Gastrocnemius medialis (tissue), 4 donors: ENCODE results near the gene TNIK. TPM values are rescaled to one million over a fixed set of nuclear protein-coding genes. Genes with fewer than 3 reads are reported as not detected.

Source experiments
- ATAC-seq, 2 donors: fragments of 150-250 bp; one replicate each; pipeline ENCODE4 v1.9.1; 2016
- DNase-seq, 2 donors: peaks; one replicate each; pipeline ENCODE4 v3.0.0-alpha.2; 2019
- H3K27ac ChIP-seq, 4 donors: fragments of 200-600 bp; sonication (generic); 1 replicate in 1 of 4; 2 replicates in 3 of 4; pipeline ENCODE4 v1.5.1; 2016 to 2018; ENCODE audit warnings: mild to moderate bottlenecking in 2 of 4, moderate library complexity in 1 of 4
- H3K27me3 ChIP-seq, 3 donors: fragments of 200-600 bp; sonication (generic) in 2 of 3; 1 replicate in 1 of 3; 2 replicates in 2 of 3; pipeline versions ENCODE4 v1.5.1 to v1.6.0; 2016 to 2019; ENCODE audit warnings: mild to moderate bottlenecking in 1 of 3, moderate library complexity in 1 of 3
- H3K36me3 ChIP-seq, 2 donors: fragments of 200-600 bp; sonication (generic) in 1 of 2; one replicate each; pipeline ENCODE4 v1.5.1; 2017 to 2018
- H3K4me1 ChIP-seq, 2 donors: fragments of 200-600 bp; sonication (generic) in 1 of 2; one replicate each; pipeline ENCODE4 v1.5.1; 2016 to 2017; ENCODE audit warnings: mild to moderate bottlenecking in 2 of 2
- H3K4me3 ChIP-seq, 4 donors: fragments of 200-600 bp; sonication (generic) in 3 of 4; 1 replicate in 1 of 4; 2 replicates in 3 of 4; pipeline ENCODE4 v1.5.1; 2016 to 2019; ENCODE audit warnings: mild to moderate bottlenecking in 2 of 4
- H3K9me3 ChIP-seq, 3 donors: fragments of 200-600 bp; sonication (generic) in 2 of 3; 1 replicate in 1 of 3; 2 replicates in 2 of 3; pipeline ENCODE4 v1.5.1; 2016 to 2019
- POLR2A ChIP-seq, 2 donors: fragments of 450-650 bp; IDR thresholded peaks; one replicate each; pipeline ENCODE4 v1.6.1; 2017; ENCODE audit warnings: antibody characterized with exemption in 2 of 2, mild to moderate bottlenecking in 2 of 2, moderate library complexity in 2 of 2
- in situ Hi-C, 4 donors: fragments of 200-750 bp; cut with MboI; loops; one replicate each; pipeline versions ENCODE4 v1.15.0 to v1.8.0; 2017; ENCODE audit warnings: low sequenced_read_pairs in 4 of 4
- intact Hi-C: fragments of 100-400 bp; cut with DNase I; formaldehyde crosslinking; loops from one replicate; pipeline ENCODE4 v1.15.1; 2023; ENCODE audit warnings: low total_unique reads
- total RNA-seq, 4 donors: library from RNA; depleted of rRNA; stranded (reverse); fragments of >200 nt; gene quantifications; one replicate each; pipeline versions ENCODE4 v1.1.0 to v1.2.3, GENCODE V29; 2016
- TF ChIP-seq, protein P1 (sequence below), 5 experiments: fragments of 450-650 bp in 3 of 5; fragments of 200-600 bp in 2 of 5; sonication (generic) in 2 of 5; IDR thresholded peaks in 4 of 5; conservative IDR thresholded peaks in 1 of 5; 1 replicate in 4 of 5; 2 replicates in 1 of 5; pipeline ENCODE4 v1.5.1; 2016 to 2019; ENCODE audit warnings: antibody characterized with exemption in 5 of 5, mild to moderate bottlenecking in 3 of 5, moderate library complexity in 3 of 5

Gene TNIK
- total RNA-seq, 4 donors from 2014 or later: 5.2 to 19.7 (median 10.6) TPM

GRCh38 chr3:171135549-171135948, 324.7 kb downstream of the TNIK start:
- Histone ChIP-seq H3K36me3 (peaks cover 0 to 49% of the 10 kb centered on the region in 2 donors), H3K4me3 (no peak overlapping the region), H3K4me1 (no peaks in the 10 kb centered on the region), H3K9me3 (no peaks in the 10 kb centered on the region), H3K27me3 (no peaks in the 10 kb centered on the region), H3K27ac (no peak overlapping the region)
- DNase-seq (no peak), ATAC-seq (no peak)
- TF ChIP-seq, protein P1, sequence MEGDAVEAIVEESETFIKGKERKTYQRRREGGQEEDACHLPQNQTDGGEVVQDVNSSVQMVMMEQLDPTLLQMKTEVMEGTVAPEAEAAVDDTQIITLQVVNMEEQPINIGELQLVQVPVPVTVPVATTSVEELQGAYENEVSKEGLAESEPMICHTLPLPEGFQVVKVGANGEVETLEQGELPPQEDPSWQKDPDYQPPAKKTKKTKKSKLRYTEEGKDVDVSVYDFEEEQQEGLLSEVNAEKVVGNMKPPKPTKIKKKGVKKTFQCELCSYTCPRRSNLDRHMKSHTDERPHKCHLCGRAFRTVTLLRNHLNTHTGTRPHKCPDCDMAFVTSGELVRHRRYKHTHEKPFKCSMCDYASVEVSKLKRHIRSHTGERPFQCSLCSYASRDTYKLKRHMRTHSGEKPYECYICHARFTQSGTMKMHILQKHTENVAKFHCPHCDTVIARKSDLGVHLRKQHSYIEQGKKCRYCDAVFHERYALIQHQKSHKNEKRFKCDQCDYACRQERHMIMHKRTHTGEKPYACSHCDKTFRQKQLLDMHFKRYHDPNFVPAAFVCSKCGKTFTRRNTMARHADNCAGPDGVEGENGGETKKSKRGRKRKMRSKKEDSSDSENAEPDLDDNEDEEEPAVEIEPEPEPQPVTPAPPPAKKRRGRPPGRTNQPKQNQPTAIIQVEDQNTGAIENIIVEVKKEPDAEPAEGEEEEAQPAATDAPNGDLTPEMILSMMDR (IDR thresholded peaks at IDR 0.05 in 4 of 5, conservative IDR thresholded peaks at IDR 0.05 in 1 of 5): no peak
- TF ChIP-seq POLR2A (IDR thresholded peaks at IDR 0.05): no peak
- intact Hi-C loops (no loop called here), in situ Hi-C loops (no loop called here)

DNA sequence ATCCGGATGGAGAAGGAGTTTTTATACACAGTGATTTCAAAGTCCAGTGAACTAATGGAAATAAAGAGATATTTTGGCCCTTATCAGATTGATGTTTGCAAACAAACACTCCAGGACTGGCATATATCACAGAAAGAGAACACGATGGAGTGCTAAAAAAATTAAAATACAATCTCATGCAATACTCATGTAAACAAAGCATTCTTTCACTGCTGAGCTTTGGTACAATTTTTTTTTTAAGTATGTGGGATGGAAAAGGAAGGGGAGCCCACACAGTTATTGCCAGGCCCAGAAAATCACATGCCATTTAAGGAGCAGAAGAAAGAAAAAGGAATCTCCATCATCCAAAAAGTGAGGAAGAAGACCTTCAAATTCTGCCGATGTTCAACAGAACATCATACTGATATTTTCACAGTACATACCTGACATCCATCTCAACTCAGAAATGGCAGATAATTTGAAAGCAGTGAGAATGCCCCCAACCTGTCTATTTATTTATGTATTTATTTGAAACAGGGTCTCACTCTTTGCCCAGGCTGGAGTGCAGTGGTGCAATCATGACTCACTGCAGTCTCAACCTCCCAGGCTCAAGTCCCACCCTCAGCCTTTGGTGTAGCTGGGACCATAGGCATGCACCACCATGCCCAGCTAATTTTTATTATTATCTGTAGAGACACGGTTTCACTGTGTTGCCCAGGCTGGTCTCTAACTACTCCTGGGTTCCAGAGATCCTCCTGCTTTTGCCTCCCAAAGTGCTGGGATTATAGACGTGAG, 326.2 kb downstream of the TNIK start:
- H3K36me3 ChIP-seq: peaks cover 0 to 39% of the 10 kb centered on the region in 2 donors
- intact Hi-C loops (no loop called here), in situ Hi-C loops (no loop called here)
- no peak for TF ChIP-seq POLR2A (IDR thresholded peaks at IDR 0.05)
- no peak overlapping the region for H3K27ac ChIP-seq
- H3K4me1 ChIP-seq: no peaks in the 10 kb centered on the region
- DNase-seq (no peak), ATAC-seq (no peak)
- H3K4me3 ChIP-seq: no peak overlapping the region
- H3K27me3 ChIP-seq: no peaks in the 10 kb centered on the region
- no peaks in the 10 kb centered on the region for H3K9me3 ChIP-seq

- no peak overlapping the region for H3K27ac ChIP-seq
- H3K9me3 ChIP-seq: no peaks in the 10 kb centered on the region
- H3K27me3 ChIP-seq: no peaks in the 10 kb centered on the region
- in situ Hi-C loops (no loop called here), intact Hi-C loops (no loop called here)
- no peak for TF ChIP-seq POLR2A (IDR thresholded peaks at IDR 0.05)
- TF ChIP-seq, protein P1 (IDR thresholded peaks at IDR 0.05 in 4 of 5, conservative IDR thresholded peaks at IDR 0.05 in 1 of 5): no peak
- DNase-seq (no peak), ATAC-seq (no peak)
- H3K36me3 ChIP-seq: peaks cover 0 to 33% of the 10 kb centered on the region in 2 donors
- no peaks in the 10 kb centered on the region for H3K4me1 ChIP-seq
- H3K4me3 ChIP-seq: no peak overlapping the region
These were observed 326.9 kb downstream of the TNIK start for GRCh38 chr3:171133337-171133736.

DNA sequence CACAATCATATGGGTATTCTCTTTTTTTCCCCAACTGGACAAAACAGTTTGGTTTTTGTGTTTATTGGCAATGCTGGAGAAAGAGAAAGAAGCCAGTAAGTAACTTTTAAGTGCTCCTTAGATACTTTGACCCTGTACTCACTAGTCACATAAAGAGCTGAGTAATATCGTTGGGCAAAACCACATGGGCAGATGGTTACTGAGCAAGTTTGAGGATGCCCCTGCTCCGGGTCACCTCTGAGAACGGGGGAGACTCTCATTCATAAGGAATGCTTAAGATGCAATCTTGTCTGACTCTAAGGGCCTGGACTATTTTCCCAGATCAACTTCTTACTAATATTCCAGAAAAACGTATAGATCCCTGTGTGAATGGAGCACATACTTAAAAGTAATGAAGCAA, 327.3 kb downstream of the TNIK start:
- no peak overlapping the region for H3K4me3 ChIP-seq
- H3K27ac ChIP-seq: no peak overlapping the region
- H3K36me3 ChIP-seq: peaks cover 0 to 30% of the 10 kb centered on the region in 2 donors
- intact Hi-C loops: no loop called here
- in situ Hi-C loops: no loop called here
- TF ChIP-seq, protein P1 (IDR thresholded peaks at IDR 0.05 in 4 of 5, conservative IDR thresholded peaks at IDR 0.05 in 1 of 5): no peak
- no peak for TF ChIP-seq POLR2A (IDR thresholded peaks at IDR 0.05)
- ATAC-seq: no peak
- H3K27me3 ChIP-seq: no peaks in the 10 kb centered on the region
- no peak for DNase-seq
- no peaks in the 10 kb centered on the region for H3K9me3 ChIP-seq
- no peaks in the 10 kb centered on the region for H3K4me1 ChIP-seq

GRCh38 chr3:171129827-171130226, 330.4 kb downstream of the TNIK start:
- H3K9me3 ChIP-seq: no peaks in the 10 kb centered on the region
- in situ Hi-C loops: no loop called here
- H3K4me1 ChIP-seq: no peaks in the 10 kb centered on the region
- no peak overlapping the region for H3K27ac ChIP-seq
- DNase-seq: no peak
- H3K27me3 ChIP-seq: no peaks in the 10 kb centered on the region
- no peak for TF ChIP-seq POLR2A (IDR thresholded peaks at IDR 0.05)
- TF ChIP-seq, protein P1 (IDR thresholded peaks at IDR 0.05 in 4 of 5, conservative IDR thresholded peaks at IDR 0.05 in 1 of 5): no peak
- intact Hi-C loops: no loop called here
- no peak overlapping the region for H3K4me3 ChIP-seq
- no peak for ATAC-seq
- H3K36me3 ChIP-seq: peaks cover 0 to 21% of the 10 kb centered on the region in 2 donors
